Neural cell (in vitro differentiated cells): ENCODE measurements around the gene ZNF438.

ENCODE experiments used
- CTCF ChIP-seq: fragments of 450-650 bp; IDR thresholded peaks from 2 replicates; pipeline ENCODE4 v1.5.1; 2014; ENCODE audit warnings: antibody characterized with exemption, mild to moderate bottlenecking, moderate library complexity; ENCODE audit not compliant: poor library complexity, severe bottlenecking
- EP300 ChIP-seq: fragments of 450-650 bp; conservative IDR thresholded peaks from 2 replicates; pipeline ENCODE4 v1.6.1; 2014; ENCODE audit warnings: antibody characterized with exemption, mild to moderate bottlenecking, moderate library complexity; ENCODE audit not compliant: poor library complexity, severe bottlenecking
- EZH2 ChIP-seq: fragments of 200-600, 300-800 bp; shearing (Covaris generic), sonication (generic); IDR thresholded peaks from 2 replicates; pipeline ENCODE4 v1.6.1; 2014; ENCODE audit warnings: antibody characterized with exemption, low read length, borderline replicate concordance, mild to moderate bottlenecking; ENCODE audit not compliant: insufficient read depth, poor library complexity, severe bottlenecking
- POLR2AphosphoS5 ChIP-seq: IDR thresholded peaks from 2 replicates; pipeline ENCODE4 v1.6.1; 2012
- RAD21 ChIP-seq: fragments of 450-650 bp; conservative IDR thresholded peaks from 2 replicates; pipeline ENCODE4 v1.6.1; 2014; ENCODE audit warnings: antibody characterized with exemption, mild to moderate bottlenecking, moderate library complexity
- SMC3 ChIP-seq: fragments of 450-650 bp; conservative IDR thresholded peaks from 2 replicates; pipeline ENCODE4 v1.6.1; 2014; ENCODE audit warnings: antibody characterized with exemption, mild to moderate bottlenecking, moderate library complexity; ENCODE audit not compliant: poor library complexity
- TAF1 ChIP-seq: IDR thresholded peaks from 2 replicates; pipeline ENCODE4 v1.6.1; 2012; ENCODE audit warnings: low read depth

GRCh38 chr10:30973737-30974136 is 57.9 kb downstream of the ZNF438 start:
- TF ChIP-seq CTCF (no peak), EZH2 (no peak), POLR2AphosphoS5 (no peak), EP300 (no peak), TAF1 (no peak), RAD21 (no peak), SMC3 (no peak)
